Fibroblast of mammary gland (primary cell): ENCODE measurements around the gene PCIF1.

Source experiments
- DNase-seq: peaks from one replicate; pipeline ENCODE4 v3.0.0-alpha.2; 2010; ENCODE audit warnings: low read depth
- H3K4me3 ChIP-seq: 2 replicates; pipeline ENCODE4 v1.5.1; 2011; ENCODE audit warnings: low read depth, mild to moderate bottlenecking, low read length, moderate library complexity; ENCODE audit not compliant: control insufficient read depth
- TF ChIP-seq, protein P1 (sequence below): conservative IDR thresholded peaks from 2 replicates; pipeline ENCODE4 v1.5.1; 2011; ENCODE audit warnings: low read depth, low read length, inconsistent platforms; ENCODE audit not compliant: control insufficient read depth, insufficient read depth

The PCIF1 gene

DNA sequence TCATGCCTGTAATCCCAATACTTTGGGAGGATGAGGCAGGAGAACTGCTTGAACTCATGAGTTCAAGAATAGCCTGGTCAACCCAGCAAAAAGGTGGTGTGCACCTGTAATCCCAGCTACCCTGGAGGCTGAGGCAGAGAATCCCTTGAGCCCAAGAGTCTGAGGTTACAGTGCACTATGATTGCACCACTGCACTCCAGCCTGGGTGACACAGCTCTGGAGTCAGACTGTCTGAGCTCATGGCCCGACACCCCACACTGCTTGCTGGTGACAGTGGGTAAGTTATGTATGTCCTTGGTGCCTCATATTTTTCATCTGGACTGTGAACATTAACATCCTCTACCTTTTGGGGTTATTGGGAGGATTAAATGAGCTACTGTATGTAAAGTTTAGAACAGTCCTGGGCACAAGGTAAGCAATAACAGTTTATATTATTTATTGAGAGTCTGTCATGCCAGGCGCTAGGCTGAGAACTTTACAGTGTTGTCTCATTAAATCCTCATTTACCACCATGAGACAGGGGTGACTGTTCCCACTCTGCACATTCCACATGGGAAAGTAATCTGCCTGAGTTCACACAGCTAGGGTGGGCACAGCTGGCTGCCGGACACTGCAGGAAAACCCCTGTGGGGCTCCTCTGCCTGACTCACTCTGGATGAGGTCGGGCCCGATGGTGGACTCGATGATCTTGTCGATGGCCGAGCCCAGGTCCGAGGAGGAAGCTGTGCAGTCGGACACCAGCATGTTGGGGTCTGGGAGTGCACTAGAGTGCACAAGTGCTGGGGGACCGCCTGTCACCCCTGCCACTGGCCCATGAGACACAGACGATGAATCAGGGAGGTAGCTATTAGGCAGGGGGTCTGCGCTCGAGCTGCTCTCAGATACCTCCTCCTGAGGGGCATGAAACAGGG lies 34.6 kb downstream of the PCIF1 start:
- peak; percentile 82 for DNase-seq
- H3K4me3 ChIP-seq, result peak overlapping the region; percentile 18
- TF ChIP-seq, protein P1, sequence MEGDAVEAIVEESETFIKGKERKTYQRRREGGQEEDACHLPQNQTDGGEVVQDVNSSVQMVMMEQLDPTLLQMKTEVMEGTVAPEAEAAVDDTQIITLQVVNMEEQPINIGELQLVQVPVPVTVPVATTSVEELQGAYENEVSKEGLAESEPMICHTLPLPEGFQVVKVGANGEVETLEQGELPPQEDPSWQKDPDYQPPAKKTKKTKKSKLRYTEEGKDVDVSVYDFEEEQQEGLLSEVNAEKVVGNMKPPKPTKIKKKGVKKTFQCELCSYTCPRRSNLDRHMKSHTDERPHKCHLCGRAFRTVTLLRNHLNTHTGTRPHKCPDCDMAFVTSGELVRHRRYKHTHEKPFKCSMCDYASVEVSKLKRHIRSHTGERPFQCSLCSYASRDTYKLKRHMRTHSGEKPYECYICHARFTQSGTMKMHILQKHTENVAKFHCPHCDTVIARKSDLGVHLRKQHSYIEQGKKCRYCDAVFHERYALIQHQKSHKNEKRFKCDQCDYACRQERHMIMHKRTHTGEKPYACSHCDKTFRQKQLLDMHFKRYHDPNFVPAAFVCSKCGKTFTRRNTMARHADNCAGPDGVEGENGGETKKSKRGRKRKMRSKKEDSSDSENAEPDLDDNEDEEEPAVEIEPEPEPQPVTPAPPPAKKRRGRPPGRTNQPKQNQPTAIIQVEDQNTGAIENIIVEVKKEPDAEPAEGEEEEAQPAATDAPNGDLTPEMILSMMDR, result no peak

DNA sequence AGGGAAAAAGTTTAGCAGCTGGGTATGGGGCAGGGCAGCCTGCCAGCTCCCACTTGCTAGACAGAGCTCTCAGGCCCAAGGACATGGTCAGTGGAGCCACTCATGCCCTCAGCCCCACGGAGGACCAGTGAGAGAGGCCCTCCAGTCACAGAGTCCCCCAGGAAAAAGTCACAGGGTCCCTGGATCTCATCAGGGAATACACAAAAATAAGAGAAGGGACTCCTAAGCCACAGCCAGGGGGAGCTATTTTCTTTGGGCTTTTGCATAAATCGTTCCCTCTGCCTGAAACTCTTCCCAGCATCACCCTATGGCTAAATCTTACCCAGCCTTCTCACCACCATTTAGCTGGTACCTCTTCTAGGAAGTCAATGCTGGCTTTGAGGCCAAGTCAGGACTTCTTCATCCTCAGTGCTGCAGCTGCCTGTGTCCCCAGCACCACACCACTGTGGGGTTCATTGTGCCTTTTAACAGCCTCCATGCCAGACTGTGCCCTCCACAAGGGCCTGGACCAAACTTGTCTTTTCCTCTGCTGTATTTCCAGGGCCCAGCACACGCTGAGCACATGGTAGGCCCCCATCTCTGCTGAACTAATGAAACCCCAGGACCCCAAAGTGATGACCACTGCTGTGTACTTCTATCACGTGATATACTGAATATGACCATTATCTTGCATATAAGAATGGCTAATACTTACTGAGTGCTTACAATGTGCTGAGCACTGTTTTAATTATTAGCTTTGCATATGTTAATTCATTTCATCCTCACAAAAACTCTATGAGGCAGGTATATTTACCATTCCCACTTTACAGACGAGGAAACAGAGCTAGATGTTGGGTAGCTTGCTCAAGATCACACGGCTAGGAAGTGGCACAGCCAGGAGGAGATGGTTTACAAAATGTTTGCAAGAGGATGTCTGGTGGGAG lies 35.5 kb downstream of the PCIF1 start:
- peak; percentile 76 for DNase-seq
- peak overlapping the region; percentile 76 for H3K4me3 ChIP-seq

DNA sequence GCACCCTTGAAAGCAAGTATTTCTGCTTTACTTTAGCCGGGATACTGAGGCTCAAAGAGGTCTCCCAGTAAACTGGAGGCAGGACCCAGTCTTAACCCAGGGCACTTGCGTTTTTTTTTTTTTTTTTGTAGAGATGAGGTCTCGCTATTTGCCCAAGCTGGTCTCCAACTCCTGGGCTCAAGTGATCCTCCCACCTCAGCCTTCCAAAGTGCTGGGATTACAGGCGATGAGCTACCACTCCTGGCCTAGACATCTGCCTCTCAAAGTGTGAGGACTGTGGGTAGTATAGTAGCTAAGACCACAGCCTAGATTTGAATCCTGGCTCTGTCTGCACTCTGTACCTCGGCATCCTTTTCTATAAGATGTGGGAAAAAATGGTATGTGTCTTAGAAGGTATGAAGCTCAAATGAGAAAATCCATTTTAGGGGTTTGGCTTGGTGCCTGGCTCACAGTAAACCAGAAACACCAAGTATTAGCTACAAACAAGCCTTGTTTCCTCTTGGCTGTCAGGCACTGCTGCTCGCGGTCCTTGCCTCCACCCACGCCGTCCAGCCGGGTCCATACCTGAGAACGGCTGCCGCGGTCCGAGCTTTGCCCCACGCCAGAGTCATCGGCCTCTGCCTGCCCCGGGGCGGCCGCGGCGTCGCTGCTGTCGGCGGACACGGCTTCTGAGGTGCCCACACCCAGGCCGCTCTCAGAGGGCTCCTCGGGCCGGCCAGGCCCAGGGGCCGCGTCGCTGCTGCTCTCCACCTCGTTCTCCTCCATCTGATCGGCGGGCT lies 36.4 kb downstream of the PCIF1 start:
- DNase-seq, result peak; percentile 27
- peak overlapping the region; percentile 76 for H3K4me3 ChIP-seq
- TF ChIP-seq, protein P1, result no peak

More for the DNA sequence above, 35.5 kb downstream of the PCIF1 start:
- TF ChIP-seq, protein P1, result peak; percentile 84

DNA sequence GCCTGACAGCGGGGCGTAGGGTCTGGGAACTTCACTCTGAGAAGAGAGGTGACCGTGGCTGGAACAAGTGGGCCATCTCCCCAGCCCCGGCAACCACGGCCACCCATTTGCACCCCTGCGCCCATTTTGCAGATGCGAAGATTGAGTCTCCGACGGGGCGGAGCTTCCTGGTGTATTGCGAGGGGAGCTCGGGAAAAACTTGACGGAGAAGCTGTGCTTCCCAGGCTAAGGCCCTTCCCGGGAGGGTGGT lies 36.9 kb downstream of the PCIF1 start:
- DNase-seq, result no peak
- H3K4me3 ChIP-seq, result peak overlapping the region; percentile 76
- TF ChIP-seq, protein P1, result no peak

DNA sequence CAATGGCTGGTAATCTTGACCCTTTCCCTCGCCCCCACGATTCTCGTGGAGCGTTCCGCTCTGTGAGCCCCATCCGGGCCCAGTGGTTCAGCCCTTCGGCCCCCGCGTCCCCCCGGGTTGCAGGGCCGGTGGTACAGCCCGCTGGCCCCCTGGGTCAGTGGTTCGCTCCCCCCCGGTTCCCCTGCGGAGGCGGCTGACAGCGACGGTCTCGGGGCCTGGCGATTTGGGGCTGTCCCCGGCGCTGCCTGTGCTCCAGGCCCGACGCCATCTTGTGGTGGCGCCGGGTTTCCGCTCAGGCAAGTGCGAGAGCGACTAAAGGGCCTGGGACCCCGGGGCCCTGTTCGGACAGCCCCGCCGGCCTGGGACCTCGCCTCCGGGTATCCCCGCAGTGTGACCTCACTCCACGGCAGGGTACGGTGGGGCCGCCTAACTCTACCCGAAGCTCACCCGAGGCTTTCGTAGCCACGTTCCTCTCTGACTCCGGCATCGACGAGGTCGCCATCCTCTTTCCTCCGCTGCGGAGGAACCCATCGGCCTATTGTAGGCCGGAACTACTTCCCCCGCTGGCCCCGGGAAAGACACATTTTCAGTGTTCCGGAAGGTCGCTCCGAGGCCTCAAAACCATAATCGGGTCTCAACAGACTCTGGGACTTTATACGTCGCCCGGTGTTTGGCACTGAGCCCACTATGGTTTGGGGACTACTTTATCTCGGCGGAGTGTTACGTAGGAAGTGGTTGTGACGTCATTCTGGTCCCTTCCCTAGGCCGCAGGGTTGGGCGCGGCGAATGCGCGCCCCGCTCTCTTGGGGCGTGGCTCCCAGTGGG lies 37.4 kb downstream of the PCIF1 start, which contains the start of gene ZNF335:
Gene ZNF335 (minus strand): TSS at position 529 of the 825 bp plus-strand sequence. CDS start 793 bp downstream, outside the sequence.
- peak; percentile 96 for DNase-seq
- TF ChIP-seq, protein P1, result no peak
- H3K4me3 ChIP-seq, result peak within 1 kb of the TSS; percentile 76
